ENCODE results near the gene TP53TG3B. TPM values are rescaled to one million over a fixed set of nuclear protein-coding genes. Genes with fewer than 3 reads are reported as not detected.
"Not testable (repeated sequence)": the region's sequence is repeated elsewhere in the genome, so short reads cannot be mapped to it uniquely, and the experiment has no call there.

Gene TP53TG3B, protein sequence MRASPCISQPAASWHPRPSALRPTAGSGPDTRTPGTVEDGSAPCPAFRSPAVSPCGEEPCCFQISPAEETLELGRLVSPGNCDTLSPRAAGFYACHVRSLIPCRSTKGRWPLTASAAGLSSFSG
- total RNA-seq (2014; rRNA removed; shearing (Covaris generic)) = not detected in 2 replicates

- DNase-seq (ENCODE audit: low spot score); in situ Hi-C loops (cut with HindIII; ENCODE audit: low sequenced_read_pairs): not testable (repeated sequence)
These were observed at the start of gene TP53TG3B for GRCh38 chr16:33360541-33360940. TSS of gene TP53TG3B (plus strand) at chr16:33360841. CDS start at chr16:33360909, 68 bp downstream.

GRCh38 chr16:33336226-33337012, 24.2 kb upstream of the TP53TG3B start:
- DNase-seq (ENCODE audit: low spot score); in situ Hi-C loops (cut with HindIII; ENCODE audit: low sequenced_read_pairs): not testable (repeated sequence)

- in situ Hi-C loops (cut with HindIII; ENCODE audit: low sequenced_read_pairs); DNase-seq (ENCODE audit: low spot score): not testable (repeated sequence)
These were observed 22.8 kb upstream of the TP53TG3B start for GRCh38 chr16:33337627-33338542.

DNA sequence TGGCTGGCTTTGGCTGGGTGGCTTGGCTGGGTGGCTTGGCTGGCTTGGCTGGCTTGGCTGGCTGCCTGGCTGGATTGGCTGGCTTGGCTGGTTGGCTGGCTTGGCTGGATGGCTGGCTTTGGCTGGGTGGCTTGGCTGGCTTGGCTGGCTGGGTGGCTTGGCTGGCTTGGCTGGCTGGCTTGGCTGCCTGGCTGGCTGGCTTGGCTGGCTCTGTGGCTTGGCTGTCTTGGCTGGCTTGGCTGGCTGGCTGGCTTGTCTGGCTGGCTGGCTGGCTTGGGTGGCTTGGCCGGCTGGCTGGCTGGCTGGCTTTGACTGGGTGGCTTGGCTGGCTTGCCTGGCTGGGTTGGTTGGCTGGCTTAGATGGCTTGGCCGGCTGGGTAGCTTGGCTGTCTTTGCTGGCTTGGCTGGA, 22.1 kb upstream of the TP53TG3B start:
- in situ Hi-C loops (cut with HindIII; ENCODE audit: low sequenced_read_pairs); DNase-seq (ENCODE audit: low spot score): not testable (repeated sequence)

DNA sequence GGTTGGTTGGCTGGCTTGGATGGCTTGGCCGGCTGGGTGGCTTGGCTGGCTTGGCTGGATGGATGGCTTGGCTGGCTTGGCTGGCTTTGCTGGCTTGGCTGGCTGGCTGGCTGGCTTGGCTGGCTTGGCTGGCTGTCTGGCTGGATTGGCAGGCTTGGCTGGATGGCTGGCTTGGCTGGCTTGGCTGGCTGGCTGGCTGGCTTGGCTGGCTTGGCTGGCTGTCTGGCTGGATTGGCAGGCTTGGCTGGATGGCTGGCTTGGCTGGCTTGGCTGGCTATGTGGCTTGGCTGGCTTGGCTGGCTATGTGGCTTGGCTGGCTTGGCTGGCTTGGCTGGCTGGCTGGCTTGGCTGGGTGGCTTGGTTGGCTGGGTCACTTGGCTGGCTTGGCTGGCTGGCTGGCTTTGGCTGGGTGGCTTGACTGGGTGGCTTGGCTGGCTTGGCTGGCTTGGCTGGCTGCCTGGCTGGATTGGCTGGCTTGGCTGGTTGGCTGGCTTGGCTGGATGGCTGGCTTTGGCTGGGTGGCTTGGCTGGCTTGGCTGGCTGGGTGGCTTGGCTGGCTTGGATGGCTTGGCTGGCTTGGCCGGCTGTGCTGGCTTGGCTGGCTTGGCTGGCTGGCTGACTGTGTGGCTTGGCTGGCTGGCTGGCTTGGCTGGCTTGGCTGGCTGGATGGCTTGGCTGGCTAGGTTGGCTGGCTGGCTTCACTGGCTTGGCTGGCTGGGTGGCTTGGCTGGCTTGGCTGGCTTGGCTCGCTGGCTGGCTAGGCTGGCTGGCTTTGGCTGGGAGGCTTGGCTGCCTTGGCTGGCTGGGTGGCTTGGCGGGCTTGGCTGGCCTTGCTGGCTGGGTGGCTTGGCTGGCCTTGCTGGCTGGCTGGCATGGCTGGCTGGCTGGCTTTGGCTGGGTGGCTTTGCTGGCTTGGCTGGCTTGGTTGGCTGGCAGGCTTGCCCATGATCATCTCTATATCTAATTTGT, 21.3 kb upstream of the TP53TG3B start:
- in situ Hi-C loops (cut with HindIII; ENCODE audit: low sequenced_read_pairs); DNase-seq (ENCODE audit: low spot score): not testable (repeated sequence)

Other genes starting within 250 kb of the TP53TG3B start
- not detected in 2 replicates for gene TP53TG3C, start 166.6 kb upstream of the TP53TG3B start, total RNA-seq (2014; rRNA removed; shearing (Covaris generic))
- not detected in 2 replicates for gene TP53TG3E, start 56.5 kb upstream of the TP53TG3B start, total RNA-seq (2014; rRNA removed; shearing (Covaris generic))
- gene TP53TG3F, start 98.8 kb downstream of the TP53TG3B start, total RNA-seq (2014; rRNA removed; shearing (Covaris generic)) = not detected in 2 replicates